Trophoblast cell (in vitro differentiated cells and primary cell): ENCODE data around the gene RARB.

ENCODE experiments used
- DNase-seq, 2 donors: peaks; one replicate each; pipeline ENCODE4 v3.0.0-alpha.2; 2016
- H2AFZ ChIP-seq: 2 replicates; pipeline ENCODE4 v1.6.1; 2013; ENCODE audit warnings: low read length, moderate library complexity, mild to moderate bottlenecking; ENCODE audit not compliant: insufficient read depth, poor library complexity
- H2AK5ac ChIP-seq: 2 replicates; pipeline ENCODE4 v1.6.1; 2013; ENCODE audit warnings: mild to moderate bottlenecking, low read length
- H2BK120ac ChIP-seq: 2 replicates; pipeline ENCODE4 v1.6.1; 2013; ENCODE audit warnings: low read length, mild to moderate bottlenecking, moderate library complexity; ENCODE audit not compliant: insufficient read depth, poor library complexity
- H2BK12ac ChIP-seq: 2 replicates; pipeline ENCODE4 v1.6.1; 2013; ENCODE audit warnings: mild to moderate bottlenecking, low read length, moderate library complexity
- H2BK5ac ChIP-seq: 2 replicates; pipeline ENCODE4 v1.6.1; 2013; ENCODE audit warnings: low read length, low read depth, moderate library complexity, mild to moderate bottlenecking; ENCODE audit not compliant: poor library complexity
- H3K14ac ChIP-seq: 2 replicates; pipeline ENCODE4 v1.6.1; 2013; ENCODE audit warnings: mild to moderate bottlenecking, low read length
- H3K18ac ChIP-seq: 2 replicates; pipeline ENCODE4 v1.6.1; 2013; ENCODE audit warnings: mild to moderate bottlenecking, low read length
- H3K23ac ChIP-seq: 2 replicates; pipeline ENCODE4 v1.6.1; 2013; ENCODE audit warnings: low read length
- H3K27ac ChIP-seq: 2 replicates; pipeline ENCODE4 v1.5.1; 2013; ENCODE audit warnings: low read depth, mild to moderate bottlenecking, inconsistent platforms, low read length, moderate library complexity
- H3K27me3 ChIP-seq: 2 replicates; pipeline ENCODE4 v1.6.1; 2013; ENCODE audit warnings: inconsistent platforms, mild to moderate bottlenecking, low read length, moderate library complexity; ENCODE audit not compliant: insufficient read depth
- H3K36me3 ChIP-seq, 2 experiments: 1 replicate in 1 of 2; 2 replicates in 1 of 2; pipeline ENCODE4 v1.6.1; 2013; ENCODE audit warnings: low read length in 2 of 2, mild to moderate bottlenecking in 2 of 2, moderate library complexity in 1 of 2; ENCODE audit not compliant: insufficient read depth in 2 of 2, control insufficient read depth in 1 of 2
- H3K4ac ChIP-seq: 2 replicates; pipeline ENCODE4 v1.6.1; 2013; ENCODE audit warnings: low read depth, mild to moderate bottlenecking, low read length, moderate library complexity
- H3K4me1 ChIP-seq, 2 experiments: 1 replicate in 1 of 2; 2 replicates in 1 of 2; pipeline ENCODE4 v1.6.1; 2013; ENCODE audit warnings: low read length in 2 of 2, mild to moderate bottlenecking in 2 of 2, moderate library complexity in 1 of 2; ENCODE audit not compliant: insufficient read depth in 2 of 2, control insufficient read depth in 1 of 2
- H3K4me2 ChIP-seq: 2 replicates; pipeline ENCODE4 v1.6.1; 2013; ENCODE audit warnings: inconsistent platforms, mild to moderate bottlenecking, low read length, moderate library complexity
- H3K4me3 ChIP-seq: 2 replicates; pipeline ENCODE4 v1.5.1; 2013; ENCODE audit warnings: mild to moderate bottlenecking, low read depth, low read length, inconsistent platforms
- H3K79me1 ChIP-seq: one replicate; pipeline ENCODE4 v1.6.1; 2013; ENCODE audit warnings: low read length
- H3K79me2 ChIP-seq: 2 replicates; pipeline ENCODE4 v1.6.1; 2013; ENCODE audit warnings: low read length, mild to moderate bottlenecking; ENCODE audit not compliant: control insufficient read depth, insufficient read depth, poor library complexity
- H3K9ac ChIP-seq: 2 replicates; pipeline ENCODE4 v1.6.1; 2013; ENCODE audit warnings: mild to moderate bottlenecking, low read length
- H3K9me3 ChIP-seq: 2 replicates; pipeline ENCODE4 v1.6.1; 2013; ENCODE audit warnings: low read depth, mild to moderate bottlenecking, control low read depth, inconsistent platforms, low read length; ENCODE audit not compliant: insufficient read depth
- H4K12ac ChIP-seq: 2 replicates; pipeline ENCODE4 v1.6.1; 2013; ENCODE audit warnings: low read depth, mild to moderate bottlenecking, low read length, moderate library complexity
- H4K8ac ChIP-seq: 2 replicates; pipeline ENCODE4 v1.6.1; 2013; ENCODE audit warnings: low read depth, mild to moderate bottlenecking, low read length, moderate library complexity
- H4K91ac ChIP-seq: one replicate; pipeline ENCODE4 v1.6.1; 2013; ENCODE audit warnings: low read depth, mild to moderate bottlenecking, low read length, moderate library complexity
- WGBS: extraction: QIAGEN DNeasy Blood & Tissue Kit; methylation state at CpG from one replicate; pipeline ENCODE4 v1.1.7; 2013; ENCODE audit warnings: missing lambda C conversion rate; ENCODE audit not compliant: insufficient read length, insufficient coverage; ENCODE audit errors: extremely low coverage; 5-methylcytosine and 5-hydroxymethylcytosine counted together

Gene RARB

DNA sequence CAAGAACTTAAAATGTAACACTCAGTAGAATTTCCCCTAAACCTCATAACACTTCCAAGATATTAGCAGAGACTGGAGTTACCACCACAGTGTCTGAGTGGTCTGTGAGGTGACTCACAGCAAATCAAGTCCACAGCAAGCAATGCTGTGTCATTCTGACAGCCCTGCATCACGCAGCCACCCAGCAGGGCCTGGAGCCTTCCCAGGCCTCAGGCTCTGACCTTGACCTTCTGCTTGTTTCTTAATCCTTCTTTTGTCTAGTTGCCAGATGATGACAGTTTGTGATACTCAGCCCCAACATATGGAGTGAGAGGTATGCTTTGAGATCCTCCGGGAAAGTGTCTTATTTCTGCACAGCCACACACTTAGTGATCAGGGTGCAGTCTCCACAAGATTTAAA lies 154.2 kb downstream of the RARB start:
- Histone ChIP-seq H3K9me3 (no peaks in the 10 kb centered on the region), H2BK5ac (no peak overlapping the region), H2BK12ac (no peak overlapping the region), H3K79me2 (no peaks in the 10 kb centered on the region), H3K14ac (no peak overlapping the region), H2BK120ac (no peak overlapping the region), H4K12ac (no peak overlapping the region), H3K27ac (no peak overlapping the region), H3K4me3 (no peak overlapping the region), H3K79me1 (peaks cover 2% of the 10 kb centered on the region), H4K8ac (no peak overlapping the region), H4K91ac (no peak overlapping the region), H3K4ac (no peak overlapping the region), H2AFZ (no peak overlapping the region), H3K9ac (no peak overlapping the region), H3K23ac (no peak overlapping the region), H3K18ac (no peak overlapping the region), H3K27me3 (no peaks in the 10 kb centered on the region), H3K4me2 (no peak overlapping the region), H2AK5ac (no peak overlapping the region), H3K36me3 (peaks cover 2 to 10% of the 10 kb centered on the region in 2 experiments), H3K4me1 (peaks cover 0 to 2% of the 10 kb centered on the region in 2 experiments)
- DNase-seq, result no peak
- no CpG with 5 or more reads among the region's 2 CpGs for WGBS

DNA sequence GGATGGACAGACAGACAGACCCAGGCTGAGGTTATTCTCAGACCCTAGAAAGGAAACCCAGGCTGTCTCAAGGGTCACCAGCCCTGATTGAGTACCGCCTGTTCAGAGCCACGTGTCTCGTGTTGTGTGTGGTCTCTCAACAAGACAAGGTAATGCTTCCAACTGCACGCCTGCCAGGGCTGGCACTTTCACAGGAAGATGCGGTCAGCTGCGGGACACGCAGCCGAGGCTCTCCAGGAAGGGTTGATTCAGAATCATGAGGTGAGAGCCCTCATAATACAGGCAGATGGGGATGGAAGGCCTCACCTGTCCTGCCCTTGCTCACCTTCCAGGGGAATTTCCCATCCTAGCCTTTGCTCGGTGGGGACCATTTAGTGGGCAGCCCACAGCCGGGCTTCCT lies 155.3 kb downstream of the RARB start:
- no peak overlapping the region for H4K8ac ChIP-seq
- H3K23ac ChIP-seq, result no peak overlapping the region
- H4K91ac ChIP-seq, result no peak overlapping the region
- peaks cover 0 to 2% of the 10 kb centered on the region in 2 experiments for H3K4me1 ChIP-seq
- no peaks in the 10 kb centered on the region for H3K27me3 ChIP-seq
- H3K18ac ChIP-seq, result no peak overlapping the region
- H4K12ac ChIP-seq, result no peak overlapping the region
- no peaks in the 10 kb centered on the region for H3K9me3 ChIP-seq
- WGBS, result no CpG with 5 or more reads among the region's 10 CpGs
- no peak for DNase-seq
- H3K4me2 ChIP-seq, result no peak overlapping the region
- no peak overlapping the region for H2BK5ac ChIP-seq
- H3K27ac ChIP-seq, result no peak overlapping the region
- peaks cover 2 to 10% of the 10 kb centered on the region in 2 experiments for H3K36me3 ChIP-seq
- no peak overlapping the region for H3K14ac ChIP-seq
- H2AK5ac ChIP-seq, result no peak overlapping the region
- peaks cover 2% of the 10 kb centered on the region for H3K79me1 ChIP-seq
- peak overlapping the region; percentile 25 for H2BK120ac ChIP-seq
- H3K79me2 ChIP-seq, result no peaks in the 10 kb centered on the region
- H3K9ac ChIP-seq, result no peak overlapping the region
- peak overlapping the region; percentile 45 for H2BK12ac ChIP-seq
- H3K4ac ChIP-seq, result no peak overlapping the region
- H3K4me3 ChIP-seq, result no peak overlapping the region
- no peak overlapping the region for H2AFZ ChIP-seq

DNA sequence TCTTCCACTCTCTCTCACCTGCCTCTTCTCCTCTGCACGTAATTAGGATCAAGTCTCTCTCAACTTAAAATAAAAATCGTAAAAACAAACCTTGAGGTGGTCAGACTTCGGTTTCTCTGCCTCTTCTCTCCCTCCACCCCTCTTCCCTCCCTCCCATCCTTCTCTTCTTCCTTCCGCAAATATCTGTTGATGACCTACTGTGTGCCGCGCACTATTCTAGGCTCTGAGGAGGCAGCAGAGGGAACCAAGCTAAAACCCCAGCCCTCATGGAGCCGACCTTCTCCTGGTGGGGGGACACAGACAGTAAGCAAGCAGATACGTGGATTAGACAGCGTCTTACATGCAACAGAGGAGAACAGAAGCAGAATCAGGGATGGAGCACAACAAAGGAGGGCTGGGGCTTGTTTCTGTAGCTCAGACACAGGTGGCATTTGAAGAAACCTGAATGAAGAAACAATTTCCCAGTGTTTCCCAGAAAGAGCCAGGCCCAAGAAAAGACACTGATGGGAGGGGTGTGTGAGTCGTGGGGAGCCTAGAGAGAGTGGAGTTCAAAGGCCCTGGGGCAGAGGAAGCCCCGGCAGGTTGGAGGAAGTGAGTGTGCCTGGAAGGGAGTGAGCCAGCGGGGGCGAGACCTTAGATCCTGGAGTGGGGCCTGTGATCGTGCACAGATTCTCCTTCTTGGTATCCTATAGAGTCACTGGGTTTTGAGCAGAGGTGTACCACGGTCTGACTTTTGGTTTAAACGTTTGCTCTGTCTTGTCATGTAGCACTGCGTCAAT lies 156.1 kb downstream of the RARB start:
- no peak overlapping the region for H3K4me3 ChIP-seq
- H3K27me3 ChIP-seq, result no peaks in the 10 kb centered on the region
- H3K79me1 ChIP-seq, result peaks cover 2% of the 10 kb centered on the region
- no peaks in the 10 kb centered on the region for H3K9me3 ChIP-seq
- no peak overlapping the region for H4K12ac ChIP-seq
- peaks cover 0 to 2% of the 10 kb centered on the region in 2 experiments for H3K4me1 ChIP-seq
- H2AFZ ChIP-seq, result no peak overlapping the region
- H4K91ac ChIP-seq, result no peak overlapping the region
- no peak overlapping the region for H2BK12ac ChIP-seq
- H3K79me2 ChIP-seq, result no peaks in the 10 kb centered on the region
- no peak overlapping the region for H3K4ac ChIP-seq
- no peak overlapping the region for H4K8ac ChIP-seq
- H3K14ac ChIP-seq, result no peak overlapping the region
- no peak overlapping the region for H3K9ac ChIP-seq
- no peak overlapping the region for H3K18ac ChIP-seq
- H2BK5ac ChIP-seq, result no peak overlapping the region
- no peak for DNase-seq
- H2BK120ac ChIP-seq, result no peak overlapping the region
- H3K4me2 ChIP-seq, result no peak overlapping the region
- no peak overlapping the region for H3K27ac ChIP-seq
- peaks cover 2 to 10% of the 10 kb centered on the region in 2 experiments for H3K36me3 ChIP-seq
- H3K23ac ChIP-seq, result no peak overlapping the region
- no peak overlapping the region for H2AK5ac ChIP-seq
- WGBS, result 100% methylated on average over 1 of the region's 17 CpGs

DNA sequence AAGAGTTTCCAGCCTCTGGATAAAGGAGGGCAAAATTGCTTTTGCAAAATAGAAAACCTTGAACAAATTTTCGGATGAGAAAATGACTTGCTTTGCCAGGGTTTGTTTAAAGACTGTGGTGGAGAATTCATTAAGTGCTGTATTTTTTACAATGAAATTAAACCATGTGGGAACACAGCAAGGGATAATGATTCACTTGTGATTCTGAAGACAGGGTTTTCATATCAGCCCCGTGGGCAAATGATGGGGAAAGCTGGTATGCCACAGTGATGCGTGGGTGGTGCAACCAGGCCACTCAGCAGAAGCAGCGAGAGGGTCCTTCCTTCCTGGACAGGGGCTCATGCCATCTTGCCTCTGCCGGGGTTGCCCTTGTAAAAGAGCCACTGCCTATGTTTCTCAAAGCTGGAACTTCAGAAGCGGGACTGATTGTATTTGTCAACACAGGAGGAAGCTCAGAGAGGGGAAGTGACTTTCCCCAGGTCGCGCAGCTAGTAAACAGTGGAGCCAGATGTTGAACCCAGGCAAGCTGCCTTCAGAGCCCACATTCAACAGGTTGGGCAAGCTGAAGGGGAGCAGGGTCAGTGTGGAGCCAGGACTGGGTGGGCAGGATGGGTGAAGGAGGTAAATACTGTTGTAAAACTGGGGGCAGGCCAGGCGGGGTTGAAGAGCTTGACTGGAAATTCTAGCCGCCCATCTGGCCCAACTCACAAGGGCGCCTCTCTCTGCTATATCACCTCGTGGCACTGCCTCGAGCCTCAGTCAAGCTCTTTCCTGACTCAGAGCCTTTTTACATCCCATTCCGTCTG lies 157.5 kb downstream of the RARB start:
- WGBS, result no CpG with 5 or more reads among the region's 14 CpGs
- peaks cover 2 to 10% of the 10 kb centered on the region in 2 experiments for H3K36me3 ChIP-seq
- H3K4me2 ChIP-seq, result no peak overlapping the region
- no peak overlapping the region for H4K12ac ChIP-seq
- no peaks in the 10 kb centered on the region for H3K9me3 ChIP-seq
- H3K9ac ChIP-seq, result no peak overlapping the region
- DNase-seq, result no peak
- peaks cover 3% of the 10 kb centered on the region for H3K79me1 ChIP-seq
- no peak overlapping the region for H2BK5ac ChIP-seq
- H3K23ac ChIP-seq, result no peak overlapping the region
- no peak overlapping the region for H3K18ac ChIP-seq
- H3K27me3 ChIP-seq, result no peaks in the 10 kb centered on the region
- H2AK5ac ChIP-seq, result no peak overlapping the region
- no peaks in the 10 kb centered on the region for H3K79me2 ChIP-seq
- no peak overlapping the region for H2BK12ac ChIP-seq
- H4K91ac ChIP-seq, result peak overlapping the region; percentile 1
- H2AFZ ChIP-seq, result no peak overlapping the region
- H3K14ac ChIP-seq, result no peak overlapping the region
- peaks cover 2% of the 10 kb centered on the region in 2 experiments for H3K4me1 ChIP-seq
- H2BK120ac ChIP-seq, result no peak overlapping the region
- no peak overlapping the region for H3K4me3 ChIP-seq
- H3K4ac ChIP-seq, result no peak overlapping the region
- H4K8ac ChIP-seq, result no peak overlapping the region
- no peak overlapping the region for H3K27ac ChIP-seq
